ENCODE data around the gene RBM18. TPM values are rescaled to one million over a fixed set of nuclear protein-coding genes. Genes with fewer than 3 reads are reported as not detected.

RBM18 gene
- total RNA-seq, 1 experiment from 2014 or later, result 19.2 TPM

- intact Hi-C loops (cut with micrococcal nuclease; ENCODE audit: unreplicated experiment) (no loop called here), in situ Hi-C loops (cut with HindIII; ENCODE audit: low pct_unique_long_range_greater_than_20kb, low sequenced_read_pairs) (no loop called here)
- H3K27ac ChIP-seq (ENCODE audit: low read length), result peak overlapping the region; percentile 97
- BruUV-seq (replicated peaks), result TSS peak; percentile 89
- H3K4me3 ChIP-seq (ENCODE audit: low read depth in 2 of 2, low read length in 2 of 2), result peak overlapping the region; percentile 89 to 90
- ATAC-seq (peak; percentile 19; the same call in 1 of the 2 replicates), DNase-seq (ENCODE audit: low read depth, low spot score) (no peak)
- TF ChIP-seq POLR2AphosphoS5 (IDR thresholded peaks at IDR 0.05; ENCODE audit: low read depth, low read length), result no peak
- TF ChIP-seq CTCF (IDR thresholded peaks at IDR 0.05), result no peak
- TF ChIP-seq SIN3A (IDR thresholded peaks at IDR 0.05; ENCODE audit: borderline replicate concordance, insufficient read depth, low read depth, low read length), result no peak
- no peak for TF ChIP-seq REST (IDR thresholded peaks at IDR 0.05; ENCODE audit: insufficient read depth in 1 of 2, low read depth in 2 of 2, low read length in 1 of 2)
- TF ChIP-seq TCF7L2 (IDR thresholded peaks at IDR 0.05; ENCODE audit: low read depth, low read length), result no peak
- no peaks in the 10 kb centered on the region for H3K27me3 ChIP-seq (ENCODE audit: control insufficient read depth, insufficient read depth, low read length)
- peaks cover 21% of the 10 kb centered on the region for H3K36me3 ChIP-seq (ENCODE audit: control insufficient read depth, insufficient read depth, low read length)
- H3K9me3 ChIP-seq (ENCODE audit: control insufficient read depth, insufficient read depth, low read depth, low read length), result no peaks in the 10 kb centered on the region
- CTCF ChIA-PET, result interaction anchor here (0.6 kb wide), 1 partner anchor 857 kb away, joined by 12 read pairs; no protein-coding TSS in a partner anchor
- POLR2A ChIA-PET, result interaction anchor here (0.5 to 0.9 kb wide), 3 partner anchors 20 to 910 kb away, joined by 3 read pairs; no protein-coding TSS in a partner anchor
- peaks cover 12% of the 10 kb centered on the region for H3K4me1 ChIP-seq (ENCODE audit: control insufficient read depth, insufficient read depth, low read length)
Observed at GRCh38 chr9:122265149-122265915, 692 bp upstream of the RBM18 start.

GRCh38 chr9:122263699-122264349 lies 816 bp downstream of the RBM18 start:
- H3K4me3 ChIP-seq (ENCODE audit: low read depth in 2 of 2, low read length in 2 of 2), result peak overlapping the region; percentile 89 to 90
- DNase-seq (ENCODE audit: low read depth, low spot score) (no peak), ATAC-seq (no peak)
- H3K36me3 ChIP-seq (ENCODE audit: control insufficient read depth, insufficient read depth, low read length), result peaks cover 25% of the 10 kb centered on the region
- H3K27me3 ChIP-seq (ENCODE audit: control insufficient read depth, insufficient read depth, low read length), result no peaks in the 10 kb centered on the region
- ChIA-PET POLR2A (no interaction called here), CTCF (interaction anchor here (0.7 kb wide), 1 partner anchor 69 kb away, joined by 3 read pairs; no protein-coding TSS in a partner anchor)
- in situ Hi-C loops (cut with HindIII; ENCODE audit: low pct_unique_long_range_greater_than_20kb, low sequenced_read_pairs) (no loop called here), intact Hi-C loops (cut with micrococcal nuclease; ENCODE audit: unreplicated experiment) (no loop called here)
- TF ChIP-seq POLR2AphosphoS5 (IDR thresholded peaks at IDR 0.05; ENCODE audit: low read depth, low read length), result no peak
- TF ChIP-seq REST (IDR thresholded peaks at IDR 0.05; ENCODE audit: insufficient read depth in 1 of 2, low read depth in 2 of 2, low read length in 1 of 2), result no peak
- TF ChIP-seq CTCF (IDR thresholded peaks at IDR 0.05), result no peak
- TF ChIP-seq TCF7L2 (IDR thresholded peaks at IDR 0.05; ENCODE audit: low read depth, low read length), result no peak
- no peak for TF ChIP-seq SIN3A (IDR thresholded peaks at IDR 0.05; ENCODE audit: borderline replicate concordance, insufficient read depth, low read depth, low read length)
- peaks cover 12% of the 10 kb centered on the region for H3K4me1 ChIP-seq (ENCODE audit: control insufficient read depth, insufficient read depth, low read length)
- peak overlapping the region; percentile 97 for H3K27ac ChIP-seq (ENCODE audit: low read length)
- no peaks in the 10 kb centered on the region for H3K9me3 ChIP-seq (ENCODE audit: control insufficient read depth, insufficient read depth, low read depth, low read length)
- BruUV-seq (replicated peaks), result no TSS peak

All from Panc1 (cell line).